ENCODE results near the gene BHLHE23.

BHLHE23 gene

DNA sequence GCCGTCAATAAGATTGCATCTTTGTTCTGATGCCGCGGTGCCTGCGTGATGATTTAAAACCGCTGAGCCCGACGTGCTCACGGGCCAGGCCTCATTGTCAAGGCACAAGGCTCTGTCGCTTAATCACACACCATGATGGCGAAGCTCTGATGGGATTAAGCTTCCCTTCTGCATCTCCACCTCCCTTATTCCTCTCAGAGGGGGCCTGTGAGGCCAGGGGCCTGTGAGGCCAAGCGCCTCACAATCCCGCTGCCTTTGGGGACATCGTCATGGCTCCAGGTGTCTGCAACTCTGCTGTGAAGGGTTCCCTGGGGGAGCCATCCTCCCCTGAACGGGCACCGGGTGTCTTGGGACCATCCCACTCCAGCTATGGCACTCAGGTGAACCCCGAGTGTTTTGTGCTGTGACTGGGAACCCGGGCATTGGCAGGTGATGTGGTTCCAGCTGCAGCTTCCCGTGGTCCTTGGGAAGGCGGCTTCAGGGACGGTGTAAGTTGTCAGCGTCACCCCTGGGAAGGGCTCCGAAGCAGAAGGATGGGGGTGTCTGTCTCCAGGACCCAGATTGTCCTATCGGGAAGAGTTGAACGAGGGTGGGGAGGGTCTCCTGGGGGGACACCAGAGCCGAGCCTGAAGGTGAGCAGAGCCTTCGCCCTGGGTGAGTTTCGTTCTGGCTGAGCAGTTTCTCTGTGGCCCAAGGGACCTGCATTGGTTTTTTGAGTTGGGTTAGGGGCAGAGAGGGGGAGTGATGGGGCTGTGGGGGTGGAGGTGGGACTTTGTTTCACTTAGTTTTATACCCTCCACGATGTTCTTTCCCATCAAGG is 18.0 kb upstream of the BHLHE23 start:
- DNase-seq = no peak

DNA sequence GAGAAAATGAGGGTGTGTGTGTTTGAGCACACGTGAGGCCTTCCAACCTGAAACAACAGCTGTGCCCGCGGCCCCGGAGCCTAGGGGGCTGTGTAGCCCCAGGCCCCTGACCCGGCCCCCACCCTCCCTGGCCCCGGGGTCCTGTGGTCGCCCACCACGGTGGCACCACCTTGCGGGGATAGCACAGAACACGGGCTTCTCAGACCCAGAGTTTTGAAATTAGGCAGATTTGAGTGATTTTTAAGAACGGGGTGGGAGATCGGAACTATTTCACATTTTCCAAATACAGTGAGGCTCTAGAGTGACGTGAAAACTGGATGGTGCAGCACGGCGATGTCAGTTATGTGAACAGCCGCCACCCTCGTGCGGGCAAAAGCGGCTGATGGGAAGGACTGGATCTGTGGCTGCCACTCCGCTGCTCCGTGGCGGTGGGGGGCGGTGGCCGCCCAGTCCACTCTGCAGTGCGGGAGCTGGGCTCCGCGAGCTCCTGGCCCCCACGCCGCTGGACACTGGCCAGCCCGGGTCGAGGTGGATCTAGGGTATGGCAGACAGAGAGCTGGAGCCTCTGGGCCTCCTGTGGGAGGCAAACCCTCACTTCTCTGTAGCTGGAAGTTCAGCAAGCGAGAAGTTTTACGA is 17.3 kb upstream of the BHLHE23 start:
- no peak for DNase-seq

DNA sequence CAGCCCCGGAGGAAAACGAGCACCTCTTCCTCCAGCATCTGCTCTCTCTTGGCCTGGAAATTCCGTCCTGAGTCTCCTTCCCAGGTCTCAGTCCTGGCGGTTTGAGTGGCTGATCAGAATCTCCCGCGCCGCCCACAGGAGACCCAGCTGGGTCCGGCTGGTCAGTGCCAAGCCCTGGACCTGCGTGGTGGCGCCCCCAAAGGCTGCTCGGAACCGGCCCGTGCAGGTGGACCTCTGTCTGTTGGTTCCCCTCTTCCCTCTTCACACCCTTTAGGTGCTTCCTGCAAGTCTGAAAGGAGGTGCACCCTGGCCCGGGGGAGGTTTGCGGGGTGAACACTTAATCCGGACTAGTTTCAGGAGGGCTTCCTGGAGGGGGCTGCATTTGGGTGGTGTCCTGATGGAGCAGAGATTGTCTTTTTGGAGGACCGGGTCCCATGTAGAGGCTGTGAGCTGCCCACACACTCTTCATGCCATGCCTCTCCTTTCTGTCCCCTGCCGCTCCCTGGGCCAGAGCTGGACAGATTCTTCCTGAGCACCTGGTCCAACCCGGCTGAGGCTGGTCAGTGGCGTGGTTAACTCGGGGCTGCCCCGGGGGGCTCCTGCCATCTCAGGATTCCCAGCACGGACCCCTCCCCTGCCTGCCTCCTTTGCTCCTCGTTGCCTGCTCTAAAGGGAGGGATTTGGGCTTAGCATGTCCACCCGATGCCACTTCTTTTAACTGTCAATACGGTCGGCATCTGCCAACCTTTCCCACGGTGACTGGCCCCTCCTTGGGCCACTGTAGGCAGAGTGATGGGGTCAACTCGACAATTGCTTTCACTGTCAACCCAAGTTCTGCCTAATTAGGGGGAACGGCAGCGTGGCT is 16.5 kb upstream of the BHLHE23 start:
- DNase-seq = no peak

DNA sequence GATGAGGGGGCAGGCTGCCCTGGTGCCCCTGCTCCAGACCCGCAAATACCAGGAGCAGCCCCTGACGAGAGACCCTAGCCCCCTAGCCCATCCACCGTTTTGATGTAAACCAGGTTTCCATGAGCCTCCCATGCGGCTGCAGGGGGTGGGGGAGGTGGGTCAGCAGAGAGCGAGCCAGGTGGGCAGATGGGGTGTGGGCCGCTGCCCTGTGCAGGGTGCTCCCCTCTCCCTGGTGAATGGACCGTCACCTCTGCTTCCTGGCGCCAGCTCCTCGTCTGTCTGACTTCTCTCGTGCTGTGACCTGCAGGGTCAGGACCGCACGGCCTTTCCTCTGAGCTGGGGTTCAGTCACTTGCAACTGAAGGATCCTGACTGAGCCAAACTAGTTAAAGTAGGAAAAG is 15.7 kb upstream of the BHLHE23 start:
- no peak for DNase-seq

DNA sequence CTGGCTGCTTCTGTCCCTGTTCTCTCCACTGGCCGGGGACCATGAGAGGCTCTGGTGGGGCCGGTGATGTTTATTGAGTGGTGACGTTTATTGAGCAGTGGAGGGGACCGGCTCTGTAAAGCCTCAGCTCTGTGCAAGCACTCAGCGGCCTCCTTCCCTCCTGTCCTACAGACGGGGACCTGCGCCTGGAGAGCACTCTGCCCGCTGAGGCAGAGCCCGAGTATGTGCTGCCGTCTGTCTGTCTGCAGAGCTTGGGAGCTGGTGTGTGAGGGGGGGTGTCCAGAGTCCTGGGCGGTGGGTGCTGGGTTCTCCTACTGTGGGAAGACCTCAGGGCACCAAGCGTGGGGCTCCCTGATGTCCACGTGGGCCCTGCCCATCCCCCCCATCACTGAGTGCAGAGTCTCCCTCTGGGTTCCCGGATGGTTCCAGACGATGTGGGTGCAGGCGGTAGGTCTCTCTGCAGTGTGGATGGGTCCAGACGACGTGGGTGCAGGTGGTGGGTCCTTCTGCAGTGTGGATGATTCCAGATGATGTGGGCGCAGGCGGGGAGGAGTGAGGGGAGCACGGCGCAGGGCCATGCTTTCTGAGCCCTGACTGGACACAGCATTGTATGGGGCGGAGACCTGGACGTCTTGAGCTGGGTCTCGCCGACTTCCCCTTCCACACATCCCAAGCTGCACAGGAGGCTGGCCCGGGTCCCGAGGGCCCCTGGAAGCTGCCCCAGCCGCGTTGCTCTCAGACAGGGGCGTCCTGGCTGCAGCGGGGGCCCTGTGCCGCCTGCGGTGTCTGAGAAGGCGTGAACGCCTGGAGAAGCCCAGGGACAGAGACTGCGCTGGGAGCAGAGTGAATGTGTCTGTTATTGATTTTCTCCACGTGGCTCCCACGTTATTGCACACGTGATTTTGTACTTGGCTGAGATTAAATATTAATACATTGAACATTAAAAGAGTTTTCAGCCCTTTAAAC is 14.9 kb upstream of the BHLHE23 start:
- DNase-seq = no peak

DNA sequence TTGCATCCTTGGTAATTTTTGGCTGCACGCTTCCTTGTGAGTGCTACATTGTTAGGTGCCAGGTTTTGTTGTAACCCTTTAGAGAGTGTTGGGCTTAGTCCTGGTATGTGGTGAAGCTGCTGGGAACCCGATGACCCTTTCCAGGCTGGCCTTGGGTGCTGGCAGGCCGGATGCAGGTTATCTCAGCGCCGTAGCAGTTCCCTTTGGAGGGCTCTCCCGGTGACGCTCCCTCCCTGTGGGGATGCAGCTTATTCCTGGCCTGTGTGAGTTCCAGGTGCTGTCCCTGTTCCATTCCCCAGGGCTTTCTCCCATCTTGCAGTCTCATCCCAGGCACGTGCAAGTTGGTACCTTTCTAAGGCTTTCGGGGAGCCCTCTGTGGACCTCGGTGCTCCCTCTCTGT is 13.9 kb upstream of the BHLHE23 start:
- DNase-seq = no peak

DNA sequence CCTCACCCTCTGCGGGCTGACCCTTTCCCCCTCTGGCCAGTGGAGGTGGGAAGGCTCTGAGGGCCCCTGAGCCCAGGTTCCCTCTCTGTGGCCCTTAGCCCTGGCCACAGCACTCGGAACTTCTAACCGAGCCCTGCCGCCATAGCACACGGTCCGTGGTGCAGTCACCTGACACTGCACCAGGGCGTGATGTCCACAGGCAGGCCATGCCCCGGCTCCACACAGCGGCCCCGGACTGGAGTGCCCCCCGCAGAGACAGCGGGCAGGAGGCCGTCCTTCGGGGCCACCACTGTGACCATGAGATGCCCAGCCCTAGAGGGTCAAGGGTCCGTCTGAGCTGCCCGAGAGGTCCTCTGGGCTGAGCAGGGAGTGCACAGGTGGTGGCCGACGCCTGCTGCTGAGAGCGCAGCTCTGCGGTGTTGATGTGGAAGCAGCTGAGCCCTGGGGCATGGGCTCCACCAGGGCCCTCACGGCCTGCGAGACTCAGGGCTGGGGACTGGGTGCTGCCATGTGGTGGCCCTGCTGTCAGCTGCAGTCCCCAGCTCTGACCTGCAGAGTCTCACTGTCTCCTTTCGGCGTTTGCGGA is 11.2 kb upstream of the BHLHE23 start:
- DNase-seq = no peak

DNA sequence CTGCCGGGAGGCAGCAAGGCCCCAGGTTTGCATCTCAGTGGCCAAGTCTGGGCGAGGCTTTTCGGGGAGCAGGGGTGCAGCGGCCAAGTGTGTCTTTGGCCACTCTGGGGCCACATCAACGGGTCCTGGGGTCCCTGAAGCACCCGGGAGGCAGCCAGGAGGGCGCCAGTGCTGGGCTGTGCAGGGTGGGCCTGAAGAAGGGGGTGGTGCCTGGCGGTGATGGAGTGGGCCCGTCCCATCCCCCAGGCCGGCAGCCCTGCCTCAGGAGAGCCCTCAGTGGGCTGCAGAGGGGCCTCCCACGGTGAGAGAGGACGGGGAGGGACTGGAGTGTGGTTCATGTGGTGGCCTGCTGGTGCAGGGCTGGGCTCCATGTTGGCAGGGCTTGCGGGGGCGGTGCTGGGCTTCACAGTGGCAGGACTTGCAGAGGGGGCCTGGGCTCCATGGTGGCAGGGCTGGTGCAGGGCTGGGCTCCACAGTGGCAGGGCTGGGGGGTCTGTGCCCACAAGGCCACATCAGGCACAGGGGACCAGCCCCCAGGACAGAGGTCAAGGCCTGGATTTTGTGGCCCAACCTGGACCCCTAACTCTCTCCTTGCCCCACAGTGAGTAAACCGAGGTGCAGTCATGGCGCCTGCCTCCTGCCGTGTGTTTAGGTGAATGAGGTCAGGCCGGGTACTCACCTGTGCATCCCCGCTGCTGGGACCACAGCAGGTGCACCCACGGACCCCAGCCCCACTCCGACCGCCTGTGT is 10.5 kb upstream of the BHLHE23 start:
- no peak for DNase-seq

DNA sequence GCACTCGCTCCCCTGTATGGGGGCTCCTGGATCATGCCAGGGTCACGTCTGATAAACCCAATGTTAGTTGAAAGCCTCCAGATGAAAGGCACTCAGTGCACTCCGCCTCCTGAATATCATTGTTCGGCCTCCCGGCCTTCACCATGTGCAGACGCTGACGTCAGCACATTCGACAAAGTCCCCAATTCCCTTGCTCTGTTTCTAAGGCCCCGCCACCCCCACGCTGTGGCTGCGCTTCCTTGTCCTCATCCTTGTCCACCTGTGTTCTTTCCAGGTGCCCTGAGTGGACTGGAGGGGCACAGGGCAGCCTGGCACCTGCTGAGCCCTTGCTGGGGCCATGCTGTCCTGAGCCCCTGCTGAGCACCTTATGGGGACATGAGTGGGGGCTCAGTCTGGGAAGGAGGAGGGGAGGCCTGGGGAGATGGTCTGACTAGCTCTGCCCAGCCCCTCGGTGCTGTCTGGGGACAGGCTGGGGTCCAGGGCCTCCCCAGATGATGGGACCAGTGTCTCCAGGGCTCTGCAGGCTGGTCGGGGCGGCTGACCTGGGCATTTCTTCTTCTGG is 9.8 kb upstream of the BHLHE23 start:
- no peak for DNase-seq

DNA sequence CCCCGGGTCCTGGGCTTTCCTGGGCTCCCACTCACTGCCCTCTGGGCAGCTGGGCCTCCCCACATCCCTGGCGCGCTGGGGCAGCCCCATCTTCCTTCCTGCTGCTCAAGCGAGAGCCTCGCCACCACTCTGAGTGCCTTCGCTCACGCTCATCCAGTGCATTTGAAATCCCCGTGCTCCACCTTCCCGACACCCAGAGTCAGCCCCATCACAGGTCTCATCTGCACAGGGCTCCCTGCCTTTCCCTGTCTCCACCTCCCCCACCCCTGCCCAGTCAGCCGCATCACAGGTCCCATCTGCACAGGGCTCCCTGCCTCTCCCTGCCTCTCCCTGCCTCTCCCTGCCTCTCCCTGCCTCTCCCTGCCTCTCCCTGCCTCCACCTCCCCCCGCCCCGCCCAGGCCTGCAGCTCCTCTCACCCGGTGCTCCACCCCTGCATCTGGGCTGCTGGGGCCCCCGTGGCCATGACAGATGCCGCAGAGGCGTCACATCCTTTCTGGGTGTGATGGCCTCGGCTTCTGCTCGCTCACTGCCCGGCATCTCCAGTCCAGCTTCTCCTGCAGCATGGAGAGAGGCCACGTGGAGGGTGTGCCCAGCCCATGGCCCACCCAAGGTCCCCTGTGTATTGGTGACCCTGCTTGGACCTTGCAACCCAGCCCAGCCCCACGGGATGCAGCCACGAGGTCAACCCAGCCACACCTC is 9.0 kb upstream of the BHLHE23 start:
- no peak for DNase-seq

DNA sequence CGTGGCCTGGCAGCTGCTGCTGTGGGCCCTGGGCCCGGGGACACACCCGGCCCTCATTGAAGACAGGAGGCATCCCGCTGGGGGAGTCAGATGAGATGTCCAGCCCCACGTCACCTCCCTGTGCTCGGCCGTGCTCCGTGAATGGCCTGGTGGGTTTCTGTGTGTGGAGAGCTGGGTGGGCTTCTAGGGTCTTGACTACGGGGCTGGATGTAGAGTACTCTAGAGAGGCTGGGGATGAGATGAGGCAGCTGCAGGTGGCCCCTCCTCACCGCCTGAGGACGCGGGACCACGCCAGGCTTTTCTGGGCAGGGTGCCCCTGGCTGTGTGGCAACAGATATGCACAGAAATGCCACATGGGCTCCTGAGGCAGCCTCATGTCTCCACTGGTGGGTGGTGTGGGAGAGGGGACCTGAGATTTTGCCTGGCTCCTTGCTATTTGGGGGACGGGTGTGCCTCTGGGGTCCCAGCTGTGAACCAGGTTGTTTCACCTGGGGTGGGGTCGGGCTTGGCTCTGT is 8.4 kb upstream of the BHLHE23 start:
- DNase-seq = no peak

DNA sequence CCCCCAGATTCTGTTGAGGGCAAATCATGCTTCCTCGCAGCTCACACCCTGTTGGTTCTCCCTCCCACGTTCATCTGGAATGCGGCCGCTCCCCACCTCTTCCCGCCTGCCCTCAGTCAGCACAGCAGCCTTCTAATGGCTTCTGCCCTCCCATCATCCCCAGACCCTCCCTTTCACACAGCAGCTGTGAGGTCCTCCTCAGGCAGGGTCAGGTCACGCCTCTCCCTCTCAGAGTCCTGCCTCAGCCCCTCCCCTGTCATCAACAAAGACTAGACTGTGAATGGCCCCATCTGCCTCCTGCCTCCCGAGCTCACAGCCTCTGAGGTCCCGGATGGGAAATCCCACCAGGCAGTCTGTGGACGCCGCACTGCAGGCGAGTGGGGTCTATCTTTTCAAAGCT is 7.9 kb upstream of the BHLHE23 start:
- no peak for DNase-seq

DNA sequence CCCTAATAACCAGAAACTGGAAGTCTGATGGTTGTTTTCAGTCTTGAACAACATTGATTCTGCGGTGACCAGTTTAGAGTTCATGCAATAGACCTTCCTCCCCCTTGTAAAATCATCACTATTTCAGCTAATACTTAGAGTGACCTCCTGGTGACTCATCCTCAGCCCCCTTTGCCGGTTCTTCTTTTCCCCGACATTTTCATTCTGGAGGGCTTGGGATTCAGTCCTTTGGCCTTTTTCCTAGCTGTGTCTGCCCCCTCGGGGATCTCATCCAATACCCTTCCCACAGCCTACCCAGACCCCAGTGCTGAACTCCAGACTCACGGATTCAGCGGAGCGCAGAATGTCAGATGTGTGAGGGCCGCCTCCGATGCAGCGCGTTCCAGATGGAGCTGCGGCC is 7.5 kb upstream of the BHLHE23 start:
- DNase-seq = no peak

DNA sequence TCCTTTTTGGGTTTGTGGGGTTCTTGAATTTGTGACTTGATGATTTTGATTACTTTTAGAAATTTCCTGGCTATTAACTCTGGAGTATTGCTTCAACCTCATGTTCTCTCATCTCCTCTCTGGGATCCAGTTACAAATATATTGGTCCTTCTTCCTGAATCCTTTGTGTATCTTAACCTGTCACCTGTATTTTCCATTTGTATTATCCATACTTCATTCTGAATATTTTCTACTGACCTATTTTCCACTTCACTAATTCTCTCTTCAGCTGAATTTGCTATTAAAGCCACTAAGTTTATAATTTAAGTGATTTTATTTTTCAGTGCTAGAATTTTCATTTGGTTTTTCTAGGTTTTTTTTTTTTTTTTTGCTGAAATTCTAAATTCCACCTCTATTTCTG is 6.4 kb upstream of the BHLHE23 start:
- no peak for DNase-seq

DNA sequence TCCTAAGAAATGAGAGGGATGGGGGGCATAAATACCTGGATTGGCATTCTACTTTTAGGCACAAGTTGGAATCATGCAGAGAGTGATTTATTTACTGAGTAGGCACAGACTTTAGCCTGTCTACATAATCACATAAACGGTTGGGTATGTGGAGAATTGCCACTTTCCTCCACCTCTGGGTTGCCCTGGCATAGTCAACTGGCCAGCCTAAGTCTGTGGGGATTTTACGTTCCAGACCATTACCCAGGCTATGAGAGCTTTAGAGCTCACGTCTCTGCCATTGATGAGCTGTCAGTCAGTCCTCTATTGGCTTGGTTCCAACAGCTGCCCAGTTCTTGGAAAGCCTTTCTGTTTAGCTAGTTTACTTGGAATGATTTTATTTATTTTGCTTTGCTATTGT is 5.0 kb upstream of the BHLHE23 start:
- DNase-seq = no peak

DNA sequence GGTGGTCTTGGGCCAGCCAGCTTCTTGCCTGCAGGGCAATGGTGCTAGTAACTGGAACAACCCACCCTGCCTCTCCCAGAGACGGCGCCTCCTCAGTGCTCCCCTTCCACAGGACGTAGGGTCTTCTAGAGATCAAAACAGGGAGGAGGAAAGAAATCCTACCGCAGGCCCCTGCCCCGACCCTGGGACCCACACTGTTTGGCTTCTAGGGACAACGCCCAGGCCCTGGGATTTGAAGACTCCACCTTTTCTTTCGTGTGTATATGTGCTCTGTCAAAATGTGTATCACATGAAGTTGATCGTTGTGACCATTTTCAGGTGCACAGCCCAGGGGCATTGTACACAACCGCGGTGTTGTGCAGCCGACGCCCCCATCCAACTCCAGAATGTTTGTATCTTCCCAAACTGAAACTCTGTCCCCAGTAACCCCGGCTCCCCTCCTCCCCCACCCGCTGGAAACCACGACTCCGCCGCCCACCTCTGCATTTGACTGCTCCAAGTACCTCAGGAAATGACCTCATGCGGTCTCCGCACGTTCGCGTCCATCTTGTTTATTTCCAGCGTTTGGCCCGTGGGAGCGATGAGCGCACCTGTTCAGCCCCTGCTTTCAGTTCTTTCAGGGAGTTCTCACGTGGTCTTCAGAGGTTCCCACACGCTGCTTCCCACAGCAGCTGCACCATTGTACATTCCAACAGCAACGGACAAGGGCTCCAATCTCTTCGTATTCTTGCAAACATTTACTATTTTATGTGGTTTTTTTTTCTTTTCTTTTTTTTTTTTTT is 3.4 kb upstream of the BHLHE23 start:
- DNase-seq = peak; percentile 49

DNA sequence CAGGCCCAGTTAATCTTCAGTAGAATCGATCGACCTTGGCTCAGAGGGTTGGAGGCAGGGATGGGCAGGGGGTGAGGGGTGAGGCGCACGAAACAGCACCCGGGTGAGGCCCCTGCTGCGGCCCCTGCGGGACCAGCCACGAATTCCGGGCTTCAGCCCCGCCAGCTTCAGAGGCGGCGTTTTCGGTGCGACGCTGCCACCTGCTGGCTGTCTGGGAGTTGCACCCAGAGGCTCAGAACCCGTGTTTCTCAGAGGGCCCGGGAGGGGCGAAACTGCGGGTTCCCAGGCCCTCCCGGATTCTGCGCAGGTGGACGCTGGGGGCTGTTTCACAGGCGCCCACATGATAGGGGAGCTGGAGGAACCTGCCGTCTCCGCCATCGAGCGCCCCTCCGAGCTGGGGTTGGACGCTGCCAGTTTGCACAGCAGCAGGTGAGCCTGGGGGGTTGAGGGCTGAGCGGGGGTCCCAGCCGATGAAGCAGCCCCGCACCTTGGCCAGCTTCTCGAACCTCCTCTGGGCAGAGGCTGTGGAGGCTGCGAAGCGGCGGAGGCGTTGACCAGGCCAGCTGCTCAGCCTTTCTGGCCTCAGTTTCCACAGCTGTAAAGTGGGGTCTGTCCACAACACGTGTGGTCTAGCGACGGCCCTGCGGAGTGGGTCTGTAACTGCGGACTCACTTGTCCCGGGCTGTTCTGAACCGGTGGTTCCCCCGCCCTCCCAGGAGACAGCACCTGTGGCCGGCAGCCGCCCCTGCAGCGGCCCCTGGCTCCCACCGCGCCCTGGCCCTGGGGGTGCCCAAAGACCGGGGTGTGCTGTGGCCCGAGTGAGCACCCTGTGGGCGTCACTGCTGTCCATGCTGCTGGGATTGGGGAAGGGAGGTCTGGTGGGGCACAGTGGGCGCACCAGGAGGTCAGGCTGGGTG is 2.5 kb upstream of the BHLHE23 start:
- DNase-seq = peak; percentile 88

DNA sequence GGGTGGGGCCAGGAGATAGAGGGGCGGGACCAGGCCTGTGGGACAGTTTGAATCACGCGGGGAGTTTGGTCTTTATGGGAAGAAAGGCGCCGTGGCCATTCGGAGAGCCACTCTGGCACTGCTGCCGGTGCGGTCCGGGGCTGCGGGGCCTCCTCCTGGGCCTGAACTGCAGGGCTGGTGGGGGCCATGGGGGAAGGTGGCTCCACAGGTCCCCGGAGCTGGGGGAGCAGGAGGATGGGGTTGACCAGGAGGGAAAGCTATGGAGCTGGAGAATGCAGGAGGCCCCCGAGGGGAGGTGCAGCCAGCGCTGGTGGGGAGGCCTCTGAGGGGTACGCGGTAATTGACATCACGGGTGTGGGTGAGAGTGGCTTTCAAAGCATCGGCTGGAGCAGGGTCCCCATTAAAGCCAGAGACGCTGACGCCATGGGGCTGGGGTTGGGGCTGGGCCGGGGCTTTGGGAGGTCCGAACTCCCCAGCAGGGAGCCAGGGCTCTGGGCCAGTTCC is 1.8 kb upstream of the BHLHE23 start:
- DNase-seq = no peak

Measured in hematopoietic multipotent progenitor cell treated with erythropoietin and hydrocortisone succinate and interleukin-3 and kit ligand, for 4 days (in vitro differentiated cells).